ENCODE data around the gene KLRK1.

The KLRK1 gene

DNA sequence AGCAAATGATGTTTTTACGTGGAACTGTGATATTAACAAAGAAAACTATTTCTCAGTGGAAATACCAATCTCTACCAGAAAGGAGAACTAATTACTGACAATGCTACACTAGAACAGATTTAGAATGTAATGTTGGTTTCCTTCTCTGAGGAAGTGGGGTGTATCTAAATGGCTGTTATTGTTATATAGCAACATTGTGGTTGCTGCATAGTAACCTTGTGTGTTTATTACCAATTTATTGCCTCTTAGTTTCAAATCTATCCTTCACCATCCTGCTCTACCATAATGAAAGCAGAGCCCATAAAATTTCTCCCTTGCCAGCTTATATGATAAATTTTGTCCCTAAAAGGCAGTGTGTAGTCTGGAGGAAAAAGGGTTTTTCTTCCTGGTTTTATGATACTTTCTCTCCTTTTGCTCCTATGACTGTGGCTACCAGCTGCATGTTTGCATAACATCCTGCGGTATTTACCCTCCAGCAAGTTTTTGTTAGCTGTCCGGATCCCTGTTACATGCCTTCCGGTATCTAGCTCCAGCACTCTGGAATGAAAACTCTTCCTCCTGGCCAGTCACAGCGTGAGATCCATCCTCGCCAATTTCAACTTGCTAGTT lies 5.7 kb upstream of the KLRK1 start (continued):
- TF ChIP-seq ZNF529 (tag by site-specific recombination; IDR thresholded peaks at IDR 0.05; ENCODE audit: insufficient replicate concordance), result no peak
- TF ChIP-seq ZNF184 (tag by site-specific recombination; IDR thresholded peaks at IDR 0.05), result no peak
- no peak for TF ChIP-seq ZNF175 (tag by site-specific recombination; IDR thresholded peaks at IDR 0.05)
- no peak for TF ChIP-seq ZNF146 (tag by site-specific recombination; IDR thresholded peaks at IDR 0.05)
- TF ChIP-seq KLF17 (tag by site-specific recombination; IDR thresholded peaks at IDR 0.05), result no peak
- 0 out of 2 replicates have a peak, but pooled peaks have one; percentile 41 for TF ChIP-seq ZBTB17 (tag by site-specific recombination; IDR thresholded peaks at IDR 0.05)
- no peak for TF ChIP-seq ZEB2 (tag by site-specific recombination; IDR thresholded peaks at IDR 0.05)
- no peak for TF ChIP-seq SALL2 (tag by site-specific recombination; IDR thresholded peaks at IDR 0.05; ENCODE audit: borderline replicate concordance)
- TF ChIP-seq ZNF366 (tag by site-specific recombination; conservative IDR thresholded peaks at IDR 0.05), result no peak
- TF ChIP-seq ZNF518A (tag by site-specific recombination; conservative IDR thresholded peaks at IDR 0.05; ENCODE audit: low read depth), result 0 out of 2 replicates have a peak, but pooled peaks have one; percentile 14
- TF ChIP-seq ZNF10 (tag by site-specific recombination; IDR thresholded peaks at IDR 0.05), result 0 out of 2 replicates have a peak, but pooled peaks have one; percentile 9
- TF ChIP-seq ZNF311 (tag by site-specific recombination; IDR thresholded peaks at IDR 0.05; ENCODE audit: borderline replicate concordance), result no peak
- no peak for TF ChIP-seq ZNF830 (tag by site-specific recombination; IDR thresholded peaks at IDR 0.05; ENCODE audit: low read depth)
- TF ChIP-seq ZNF585B (tag by site-specific recombination; IDR thresholded peaks at IDR 0.05), result no peak
- TF ChIP-seq ZSCAN5A (tag by site-specific recombination; IDR thresholded peaks at IDR 0.05), result no peak
- no peak for TF ChIP-seq ZNF112 (tag by site-specific recombination; IDR thresholded peaks at IDR 0.05)
- TF ChIP-seq, protein P1, sequence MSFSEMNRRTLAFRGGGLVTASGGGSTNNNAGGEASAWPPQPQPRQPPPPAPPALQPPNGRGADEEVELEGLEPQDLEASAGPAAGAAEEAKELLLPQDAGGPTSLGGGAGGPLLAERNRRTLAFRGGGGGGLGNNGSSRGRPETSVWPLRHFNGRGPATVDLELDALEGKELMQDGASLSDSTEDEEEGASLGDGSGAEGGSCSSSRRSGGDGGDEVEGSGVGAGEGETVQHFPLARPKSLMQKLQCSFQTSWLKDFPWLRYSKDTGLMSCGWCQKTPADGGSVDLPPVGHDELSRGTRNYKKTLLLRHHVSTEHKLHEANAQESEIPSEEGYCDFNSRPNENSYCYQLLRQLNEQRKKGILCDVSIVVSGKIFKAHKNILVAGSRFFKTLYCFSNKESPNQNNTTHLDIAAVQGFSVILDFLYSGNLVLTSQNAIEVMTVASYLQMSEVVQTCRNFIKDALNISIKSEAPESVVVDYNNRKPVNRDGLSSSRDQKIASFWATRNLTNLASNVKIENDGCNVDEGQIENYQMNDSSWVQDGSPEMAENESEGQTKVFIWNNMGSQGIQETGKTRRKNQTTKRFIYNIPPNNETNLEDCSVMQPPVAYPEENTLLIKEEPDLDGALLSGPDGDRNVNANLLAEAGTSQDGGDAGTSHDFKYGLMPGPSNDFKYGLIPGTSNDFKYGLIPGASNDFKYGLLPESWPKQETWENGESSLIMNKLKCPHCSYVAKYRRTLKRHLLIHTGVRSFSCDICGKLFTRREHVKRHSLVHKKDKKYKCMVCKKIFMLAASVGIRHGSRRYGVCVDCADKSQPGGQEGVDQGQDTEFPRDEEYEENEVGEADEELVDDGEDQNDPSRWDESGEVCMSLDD (tag by site-specific recombination; IDR thresholded peaks at IDR 0.05), result no peak
- no peak for TF ChIP-seq ZNF560 (tag by site-specific recombination; IDR thresholded peaks at IDR 0.05; ENCODE audit: borderline replicate concordance)
- TF ChIP-seq ZNF629 (tag by site-specific recombination; IDR thresholded peaks at IDR 0.05), result no peak
- TF ChIP-seq ZNF639 (tag by site-specific recombination; IDR thresholded peaks at IDR 0.05), result no peak
- no peak for TF ChIP-seq ZNF23 (tag by site-specific recombination; IDR thresholded peaks at IDR 0.05; ENCODE audit: borderline replicate concordance)
- no peak for TF ChIP-seq ZNF747 (tag by site-specific recombination; IDR thresholded peaks at IDR 0.05)
- no peak for TF ChIP-seq ZFP41 (tag by site-specific recombination; IDR thresholded peaks at IDR 0.05; ENCODE audit: borderline replicate concordance)
- TF ChIP-seq ZBTB48 (tag by site-specific recombination; IDR thresholded peaks at IDR 0.05), result no peak
- no peak for TF ChIP-seq ZNF274 (IDR thresholded peaks at IDR 0.05; ENCODE audit: low read length)
- no peak for TF ChIP-seq ZNF274 (tag by site-specific recombination; IDR thresholded peaks at IDR 0.05; ENCODE audit: borderline replicate concordance)
- no peak for TF ChIP-seq ZNF341 (tag by site-specific recombination; IDR thresholded peaks at IDR 0.05; ENCODE audit: low read depth)
- TF ChIP-seq ZNF677 (tag by site-specific recombination; IDR thresholded peaks at IDR 0.05), result no peak
- TF ChIP-seq GLI4 (tag by site-specific recombination; IDR thresholded peaks at IDR 0.05), result no peak
- TF ChIP-seq ZNF423 (tag by site-specific recombination; IDR thresholded peaks at IDR 0.05), result no peak

Measured in HEK293 (cell line).